Umbilical cord (tissue), 2 donors: ENCODE data around the gene XRCC2. TPM values are rescaled to one million over a fixed set of nuclear protein-coding genes. Genes with fewer than 3 reads are reported as not detected.
"Not testable (repeated sequence)": the region's sequence is repeated elsewhere in the genome, so short reads cannot be mapped to it uniquely, and the experiment has no call there.

ENCODE experiments used
- DNase-seq: peaks from one replicate; pipeline ENCODE4 v3.0.0-alpha.2; 2015; ENCODE audit warnings: low spot score
- total RNA-seq: library from RNA; depleted of rRNA; stranded (reverse); fragments of >200 nt; gene quantifications from one replicate; pipeline ENCODE4 v1.2.3, GENCODE V29; 2014; ENCODE audit warnings: low replicate concordance; ENCODE audit not compliant: insufficient read depth

Gene XRCC2
- 2.2 TPM for total RNA-seq

DNA sequence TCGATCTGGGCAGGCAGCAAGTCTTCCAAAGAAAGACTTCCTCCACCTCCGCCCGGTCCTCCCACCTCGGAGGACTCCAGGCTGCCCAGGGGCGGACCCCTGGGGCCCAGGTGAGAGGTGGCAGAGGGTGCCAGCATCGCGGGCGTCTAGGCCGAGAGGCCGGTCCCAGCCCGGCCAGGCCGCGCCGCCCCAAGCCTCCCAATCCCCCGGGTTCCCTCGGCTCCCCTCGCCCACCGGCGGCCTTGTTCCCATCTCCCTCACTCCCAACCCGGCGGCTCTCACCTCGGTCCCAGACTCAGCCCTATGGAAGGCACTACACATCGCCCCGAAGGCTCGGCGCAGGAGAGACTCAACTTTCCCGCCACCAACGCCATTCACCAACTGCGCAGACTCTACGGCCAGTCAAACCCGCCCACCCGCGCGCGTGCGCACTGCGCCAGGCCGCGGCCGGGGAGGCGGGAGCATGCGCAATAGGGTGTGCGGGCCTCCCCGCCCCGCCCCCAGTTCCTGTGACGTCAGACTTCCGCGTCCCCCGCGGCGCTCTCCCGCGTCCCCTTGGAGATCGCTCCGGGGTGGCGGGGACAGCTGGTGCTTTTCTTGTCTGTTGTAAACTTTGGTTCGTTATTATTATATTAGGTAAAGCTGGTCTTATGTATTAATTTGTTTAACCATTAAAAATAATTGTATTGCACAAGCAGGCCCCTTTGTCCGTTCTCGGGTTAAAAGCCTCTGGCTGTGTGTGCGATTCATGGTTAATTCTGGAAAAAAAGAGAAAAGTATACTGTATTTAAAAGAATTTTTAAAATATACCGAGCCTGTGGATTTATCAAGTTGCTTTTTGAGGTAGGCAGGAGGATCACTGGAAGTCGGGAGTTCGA lies at the start of gene XRCC2:
XRCC2 (minus strand) TSS at position 383 of the 878 bp plus-strand sequence; CDS start at position 321, 62 bp downstream.
- peak; percentile 95 for DNase-seq

DNA sequence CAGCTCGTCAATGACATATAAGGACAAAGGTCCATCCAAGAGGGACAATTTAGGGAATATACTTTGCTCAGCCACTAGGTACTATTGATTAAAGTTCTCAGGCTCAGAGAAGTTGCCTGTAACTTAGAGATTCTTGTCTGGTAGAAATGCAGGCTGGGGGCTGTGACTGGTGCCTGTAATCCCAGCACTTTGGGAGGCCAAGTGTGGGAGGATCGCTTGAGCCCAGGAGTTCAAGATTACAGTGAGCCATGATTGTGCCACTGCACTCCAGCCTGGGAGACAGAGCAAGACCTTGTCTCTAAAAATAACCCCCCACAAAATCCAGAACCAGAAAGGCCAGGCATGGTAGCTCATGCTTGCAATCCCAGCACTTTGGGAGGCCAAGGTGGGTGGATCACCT lies 47.4 kb upstream of the XRCC2 start:
- no peak for DNase-seq

GRCh38 chr7:152712412-152713042 lies 36.6 kb upstream of the XRCC2 start:
- DNase-seq, result not testable (repeated sequence)

GRCh38 chr7:152711444-152711944 lies 35.6 kb upstream of the XRCC2 start:
- no peak for DNase-seq

DNA sequence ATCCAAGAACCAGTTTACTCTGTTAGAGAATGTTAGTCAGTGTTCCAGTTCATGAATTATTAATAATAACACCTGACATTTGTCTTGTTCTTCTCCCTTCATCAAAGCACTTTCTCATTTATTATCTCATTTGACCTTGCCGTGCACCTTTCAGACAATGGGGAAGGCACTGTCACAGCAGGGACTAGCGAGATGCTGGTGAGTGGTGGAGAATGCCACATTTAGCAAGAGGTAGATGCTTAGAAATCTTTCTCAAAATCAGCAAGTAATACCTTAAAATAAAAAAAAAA lies 34.2 kb upstream of the XRCC2 start:
- DNase-seq, result no peak

GRCh38 chr7:152709287-152710152 lies 33.6 kb upstream of the XRCC2 start:
- DNase-seq, result no peak

- DNase-seq, result no peak
Measured at GRCh38 chr7:152704796-152705384, 28.9 kb upstream of the XRCC2 start.

GRCh38 chr7:152699079-152699478 lies 23.1 kb upstream of the XRCC2 start:
- no peak for DNase-seq

DNA sequence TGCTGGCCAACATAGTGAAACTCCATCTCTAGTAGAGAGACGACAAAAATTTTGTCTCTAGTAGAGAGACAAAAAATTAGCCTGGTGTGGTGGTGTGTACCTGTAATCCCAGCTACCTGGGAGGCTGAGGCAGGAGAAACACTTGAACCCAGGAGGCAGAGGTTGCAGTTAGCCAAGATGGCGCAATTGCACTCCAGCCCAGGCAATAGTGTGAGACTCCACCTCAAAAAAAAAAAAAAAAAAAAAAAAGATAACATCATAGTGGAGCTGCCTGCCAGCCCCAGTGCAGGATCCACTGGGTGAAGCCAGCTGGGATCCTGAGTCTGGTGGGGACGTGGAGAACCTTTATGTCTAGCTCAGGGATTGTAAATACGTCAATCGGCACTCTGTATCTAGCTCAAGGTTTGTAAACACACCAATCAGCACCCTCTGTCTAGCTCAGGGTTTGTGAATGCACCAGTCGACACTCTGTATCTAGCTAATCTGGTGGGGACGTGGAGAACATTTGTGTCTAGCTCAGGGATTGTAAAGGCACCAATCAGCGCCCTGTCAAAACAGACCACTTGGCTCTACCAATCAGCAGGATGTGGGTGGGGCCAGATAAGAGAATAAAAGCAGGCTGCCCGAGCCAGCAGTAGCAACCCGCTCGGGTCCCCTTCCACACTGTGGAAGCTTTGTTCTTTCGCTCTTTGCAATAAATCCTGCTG lies 21.5 kb upstream of the XRCC2 start:
- DNase-seq, result not testable (repeated sequence)

GRCh38 chr7:152692196-152692595 lies 16.3 kb upstream of the XRCC2 start:
- not testable (repeated sequence) for DNase-seq

DNA sequence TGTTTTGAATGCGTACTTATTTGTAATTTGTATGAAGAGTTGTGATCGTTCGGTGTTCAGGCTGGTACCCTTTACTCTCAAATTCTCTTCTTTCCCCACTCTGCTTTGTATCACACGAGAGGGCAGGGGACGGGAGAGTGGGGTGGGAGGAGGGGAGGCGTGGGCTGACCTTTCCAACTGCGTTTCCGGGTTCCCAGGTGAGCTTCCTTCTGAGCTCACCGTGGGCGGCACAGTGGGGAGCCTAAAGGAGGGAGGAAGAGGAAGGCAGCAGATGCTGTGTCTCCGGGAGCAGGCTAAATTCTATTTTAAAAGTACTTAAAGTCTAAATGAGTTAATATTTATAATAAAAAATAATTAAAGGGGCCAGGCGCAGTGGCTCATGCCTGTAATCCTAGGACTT lies 7.4 kb upstream of the XRCC2 start:
- DNase-seq, result no peak

DNA sequence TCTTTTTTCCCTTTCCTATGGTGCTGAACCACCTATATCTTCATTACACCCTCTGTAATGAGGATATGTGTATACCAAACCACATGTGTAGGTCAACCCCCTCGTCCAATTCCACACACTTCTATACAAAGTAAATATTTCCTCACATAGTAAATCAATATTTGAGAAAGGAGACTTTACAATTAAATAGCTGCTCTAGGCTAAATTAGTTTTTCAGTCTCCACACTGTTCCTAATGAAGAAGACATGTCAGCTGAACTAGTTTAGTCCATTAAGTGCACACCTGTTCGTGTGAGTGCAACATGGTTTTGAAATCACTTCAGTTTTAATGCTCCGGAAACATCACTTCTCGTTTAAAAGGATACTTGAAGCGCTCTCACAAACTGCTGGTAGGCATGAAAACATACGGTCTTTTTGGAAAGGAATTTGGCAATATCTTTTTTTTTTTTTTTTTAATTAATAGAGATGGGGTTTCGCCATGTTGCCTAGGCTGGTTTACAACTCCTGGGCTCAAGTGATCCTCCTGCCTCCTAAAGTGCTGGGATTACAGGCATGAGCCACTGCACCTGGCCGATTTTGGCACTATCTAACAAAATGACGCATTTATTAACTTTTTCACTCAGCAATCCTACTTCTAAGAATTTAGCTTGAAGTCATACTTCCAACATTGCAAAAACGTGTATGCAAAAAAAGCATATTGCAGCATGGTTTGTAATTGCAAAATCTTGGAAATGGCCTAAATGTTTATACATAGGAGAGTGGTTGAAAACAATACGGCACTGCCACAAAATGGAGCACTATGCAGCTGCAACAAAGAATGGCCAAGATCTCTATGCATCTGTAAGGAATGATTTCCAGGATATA lies 2.1 kb upstream of the XRCC2 start:
- DNase-seq, result no peak

DNA sequence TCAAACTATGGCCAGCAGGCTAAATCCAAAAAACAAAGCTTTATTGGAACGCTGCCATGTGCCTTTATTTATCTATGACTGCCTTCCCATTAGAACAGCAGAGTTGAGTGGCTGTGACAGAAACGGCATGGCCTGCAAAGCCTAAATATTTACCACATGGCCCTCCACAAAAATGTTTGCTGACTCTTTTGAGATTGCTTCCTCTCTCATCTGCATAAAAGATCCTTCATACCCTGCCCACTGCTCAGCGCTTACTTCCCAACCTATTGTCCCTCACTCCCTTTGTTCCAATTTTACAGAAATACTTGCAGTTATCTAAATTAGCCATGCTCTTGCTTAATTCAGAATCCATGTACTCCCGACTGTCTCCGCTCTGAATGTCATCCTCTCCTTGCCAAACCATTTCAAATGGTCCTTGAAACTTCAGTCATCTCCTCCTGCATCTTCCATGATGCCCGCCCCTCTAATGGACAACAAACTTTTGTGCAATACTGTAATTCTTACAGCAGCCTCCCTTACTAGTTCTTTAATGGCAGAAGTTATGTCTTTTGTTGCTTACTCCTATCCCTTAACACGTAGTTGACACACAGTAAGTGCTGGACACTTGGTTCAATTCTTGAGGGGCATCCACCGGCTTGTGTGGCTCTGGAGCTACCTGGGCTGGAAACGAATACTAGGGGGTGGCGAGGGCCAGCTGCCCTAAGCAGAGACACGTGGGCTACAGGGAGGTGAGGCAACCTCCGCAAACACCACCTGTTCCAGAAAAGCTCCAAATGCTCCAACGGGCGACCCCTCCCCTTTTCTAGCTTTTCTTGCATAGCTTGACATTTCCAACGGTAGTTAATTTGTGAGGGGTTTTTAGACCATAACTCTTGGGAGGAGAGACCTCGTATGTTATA lies 832 bp downstream of the XRCC2 start:
- peak; percentile 3 for DNase-seq

DNA sequence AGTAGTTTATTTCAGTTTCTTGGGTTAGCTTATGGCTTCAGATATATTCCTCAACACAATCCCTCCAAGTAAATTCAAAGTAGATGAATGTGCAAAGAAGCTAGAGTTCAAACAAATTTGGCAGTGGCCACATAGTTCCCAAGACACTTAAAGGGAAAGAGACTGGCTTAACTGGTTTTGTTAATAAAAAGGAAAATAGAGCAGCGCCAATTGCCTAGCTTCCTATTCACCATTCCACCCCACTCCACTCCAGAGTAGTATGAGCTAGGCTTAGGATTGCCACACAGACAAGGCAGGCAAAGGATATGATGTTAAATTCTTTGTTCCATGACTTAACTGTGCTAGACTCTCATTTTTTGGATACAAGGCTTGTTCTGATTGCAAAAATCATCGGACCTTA lies 2.0 kb downstream of the XRCC2 start:
- DNase-seq, result no peak

DNA sequence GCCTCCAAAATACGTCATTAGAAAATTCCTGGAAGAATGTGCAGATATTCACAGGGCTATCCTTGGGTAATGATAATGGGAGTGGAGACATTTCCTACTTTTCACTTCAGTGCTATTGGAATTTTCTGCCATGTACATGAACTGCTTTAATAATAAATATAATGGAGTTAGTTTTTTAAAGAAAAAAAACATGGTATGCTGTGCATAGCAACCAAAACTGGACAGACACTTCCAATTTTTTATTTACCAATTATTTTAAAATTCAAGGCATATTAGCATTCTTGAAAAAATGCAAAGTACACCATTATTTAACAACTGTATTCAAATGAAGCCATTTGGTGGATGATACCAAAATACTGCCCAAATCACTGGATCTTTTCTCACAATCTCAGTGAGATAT lies 3.3 kb downstream of the XRCC2 start:
- no peak for DNase-seq

- DNase-seq, result no peak
Measured at GRCh38 chr7:152669758-152670157, 6.2 kb downstream of the XRCC2 start.

- DNase-seq, result no peak
Measured at GRCh38 chr7:152668975-152669374, 7.0 kb downstream of the XRCC2 start.

GRCh38 chr7:152667958-152668357 lies 8.0 kb downstream of the XRCC2 start:
- no peak for DNase-seq

DNA sequence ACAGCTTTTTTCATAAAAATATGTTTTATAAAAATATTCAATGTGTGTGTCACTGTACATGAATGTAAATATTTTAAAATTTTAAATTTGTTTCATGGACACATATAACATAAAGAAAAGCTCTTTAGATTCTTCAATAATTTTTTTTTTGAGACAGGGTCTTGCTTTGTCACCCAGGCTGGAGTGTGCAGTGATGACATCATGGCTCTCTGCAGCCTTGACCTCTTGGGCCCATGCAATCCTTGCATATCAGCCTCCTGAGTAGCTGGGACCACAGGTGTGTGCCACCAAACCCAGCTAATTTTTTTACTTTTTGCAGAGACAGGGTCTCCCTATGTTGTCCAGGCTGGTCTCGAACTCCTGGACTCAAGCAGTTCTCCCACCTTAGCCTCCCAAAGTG lies 9.9 kb downstream of the XRCC2 start:
- no peak for DNase-seq
